Breast epithelium (tissue), 3 donors: ENCODE data around the gene TUBA4B.

Experiments used
- POLR2AphosphoS5 ChIP-seq, 3 donors: sonication (generic); formaldehyde crosslinking; IDR thresholded peaks; one replicate each; pipeline ENCODE4 v1.6.1; 2017; ENCODE audit warnings: antibody characterized with exemption in 3 of 3
- TF ChIP-seq, protein P1 (sequence below), 3 donors: fragments of 450-650 bp; IDR thresholded peaks; one replicate each; pipeline ENCODE4 v1.5.1; 2016 to 2017; ENCODE audit warnings: antibody characterized with exemption in 3 of 3, mild to moderate bottlenecking in 3 of 3, moderate library complexity in 3 of 3

DNA sequence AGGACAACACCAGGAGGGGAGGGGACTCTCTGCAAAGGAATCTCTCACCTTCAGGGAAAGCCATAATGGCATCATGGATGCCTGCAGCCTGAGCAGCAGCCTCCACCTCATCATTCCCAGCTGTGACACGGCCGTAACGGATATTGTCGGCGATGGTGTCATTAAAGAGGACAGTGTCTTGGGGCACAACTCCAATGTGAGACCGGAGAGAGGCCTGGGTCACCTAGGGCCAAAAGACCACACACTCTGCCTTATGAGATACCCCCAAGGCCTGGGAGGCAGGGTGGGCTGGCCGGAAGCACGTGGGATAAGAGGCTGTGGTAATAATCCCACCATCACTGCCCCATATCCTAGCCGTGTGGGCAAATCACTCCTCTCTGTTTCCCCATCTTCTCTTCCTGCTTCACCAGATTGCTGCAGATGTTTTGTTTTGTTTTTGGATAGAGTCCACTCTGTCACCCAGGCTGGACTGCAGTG, 42.1 kb upstream of the TUBA4B start:
- TF ChIP-seq, protein P1, sequence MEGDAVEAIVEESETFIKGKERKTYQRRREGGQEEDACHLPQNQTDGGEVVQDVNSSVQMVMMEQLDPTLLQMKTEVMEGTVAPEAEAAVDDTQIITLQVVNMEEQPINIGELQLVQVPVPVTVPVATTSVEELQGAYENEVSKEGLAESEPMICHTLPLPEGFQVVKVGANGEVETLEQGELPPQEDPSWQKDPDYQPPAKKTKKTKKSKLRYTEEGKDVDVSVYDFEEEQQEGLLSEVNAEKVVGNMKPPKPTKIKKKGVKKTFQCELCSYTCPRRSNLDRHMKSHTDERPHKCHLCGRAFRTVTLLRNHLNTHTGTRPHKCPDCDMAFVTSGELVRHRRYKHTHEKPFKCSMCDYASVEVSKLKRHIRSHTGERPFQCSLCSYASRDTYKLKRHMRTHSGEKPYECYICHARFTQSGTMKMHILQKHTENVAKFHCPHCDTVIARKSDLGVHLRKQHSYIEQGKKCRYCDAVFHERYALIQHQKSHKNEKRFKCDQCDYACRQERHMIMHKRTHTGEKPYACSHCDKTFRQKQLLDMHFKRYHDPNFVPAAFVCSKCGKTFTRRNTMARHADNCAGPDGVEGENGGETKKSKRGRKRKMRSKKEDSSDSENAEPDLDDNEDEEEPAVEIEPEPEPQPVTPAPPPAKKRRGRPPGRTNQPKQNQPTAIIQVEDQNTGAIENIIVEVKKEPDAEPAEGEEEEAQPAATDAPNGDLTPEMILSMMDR (IDR thresholded peaks at IDR 0.05): no peak
- TF ChIP-seq POLR2AphosphoS5 (IDR thresholded peaks at IDR 0.05): no peak
